Measurements from ENCODE around the gene F11R. TPM values are rescaled to one million over a fixed set of nuclear protein-coding genes. Genes with fewer than 3 reads are reported as not detected.

The F11R gene
- total and polyA plus RNA-seq, 2 of the 4 experiments (the other 2 are of a cell fraction): 0.79 to 2.2 TPM

DNA sequence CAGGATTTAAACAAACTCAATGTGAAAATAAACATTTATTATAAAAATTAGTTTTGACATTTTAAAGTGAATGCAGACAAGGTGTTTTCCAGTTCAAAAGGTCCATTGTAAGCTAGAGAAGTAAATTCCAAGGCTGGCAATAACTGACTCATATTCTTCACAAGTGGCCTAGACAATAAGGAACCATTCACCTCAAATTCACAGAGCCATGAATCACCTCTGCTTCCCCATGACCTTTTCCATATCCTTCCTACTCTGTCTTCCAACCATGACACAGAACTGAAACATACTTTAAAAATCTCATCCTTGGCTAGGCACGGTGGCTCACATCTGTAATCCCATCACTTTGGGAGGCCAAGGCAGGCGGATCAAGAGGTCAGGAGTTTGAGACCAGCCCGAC is 24.8 kb downstream of the F11R start:
- H3K4ac ChIP-seq (ENCODE audit: low read depth, low read length): no peak overlapping the region
- H2AFZ ChIP-seq (replicated peaks; ENCODE audit: low read length, poor library complexity): no peak overlapping the region
- ChIA-PET CTCF (interaction anchor here (1.9 to 2.7 kb wide), 2 partner anchors 10 to 101 kb away, joined by 10 to 23 read pairs; partner anchors contain the start of gene KLHDC9), POLR2A (ENCODE audit: unreplicated experiment) (no interaction called here)
- no peak overlapping the region for H3K27ac ChIP-seq (ENCODE audit: insufficient read depth, low read length)
- intact Hi-C loops (cut with micrococcal nuclease): no loop called here
- no peaks in the 10 kb centered on the region for H3K27me3 ChIP-seq (ENCODE audit: control insufficient read depth, insufficient read depth, low read length)
- ATAC-seq (ENCODE audit: low read depth): no peak
- H4K91ac ChIP-seq (ENCODE audit: insufficient read depth, low read depth, low read length): no peak overlapping the region
- TF ChIP-seq BHLHE40 (IDR thresholded peaks at IDR 0.05; ENCODE audit: low read depth, low read length) (no peak), CEBPB (IDR thresholded peaks at IDR 0.05; ENCODE audit: low read depth, low read length) (no peak), RCOR1 (IDR thresholded peaks at IDR 0.05; ENCODE audit: insufficient replicate concordance, low read length) (no peak), MAZ (IDR thresholded peaks at IDR 0.05; ENCODE audit: borderline replicate concordance, low read depth, low read length) (no peak), MAFK (IDR thresholded peaks at IDR 0.05; ENCODE audit: low read depth, low read length) (no peak), FOS (IDR thresholded peaks at IDR 0.05; ENCODE audit: low read depth, low read length) (no peak), CHD1 (IDR thresholded peaks at IDR 0.05; ENCODE audit: low read depth, low read length) (no peak)
- TF ChIP-seq, protein P1, sequence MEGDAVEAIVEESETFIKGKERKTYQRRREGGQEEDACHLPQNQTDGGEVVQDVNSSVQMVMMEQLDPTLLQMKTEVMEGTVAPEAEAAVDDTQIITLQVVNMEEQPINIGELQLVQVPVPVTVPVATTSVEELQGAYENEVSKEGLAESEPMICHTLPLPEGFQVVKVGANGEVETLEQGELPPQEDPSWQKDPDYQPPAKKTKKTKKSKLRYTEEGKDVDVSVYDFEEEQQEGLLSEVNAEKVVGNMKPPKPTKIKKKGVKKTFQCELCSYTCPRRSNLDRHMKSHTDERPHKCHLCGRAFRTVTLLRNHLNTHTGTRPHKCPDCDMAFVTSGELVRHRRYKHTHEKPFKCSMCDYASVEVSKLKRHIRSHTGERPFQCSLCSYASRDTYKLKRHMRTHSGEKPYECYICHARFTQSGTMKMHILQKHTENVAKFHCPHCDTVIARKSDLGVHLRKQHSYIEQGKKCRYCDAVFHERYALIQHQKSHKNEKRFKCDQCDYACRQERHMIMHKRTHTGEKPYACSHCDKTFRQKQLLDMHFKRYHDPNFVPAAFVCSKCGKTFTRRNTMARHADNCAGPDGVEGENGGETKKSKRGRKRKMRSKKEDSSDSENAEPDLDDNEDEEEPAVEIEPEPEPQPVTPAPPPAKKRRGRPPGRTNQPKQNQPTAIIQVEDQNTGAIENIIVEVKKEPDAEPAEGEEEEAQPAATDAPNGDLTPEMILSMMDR (conservative IDR thresholded peaks at IDR 0.05; ENCODE audit: low read depth, low read length): no peak
- no peak overlapping the region for H2BK15ac ChIP-seq (ENCODE audit: low read depth, low read length)
- H4K5ac ChIP-seq (ENCODE audit: low read depth, low read length): no peak overlapping the region
- no peaks in the 10 kb centered on the region for H3K9me1 ChIP-seq (ENCODE audit: insufficient read depth, low read length)
- H3K18ac ChIP-seq (ENCODE audit: low read depth, low read length): no peak overlapping the region
- H3K36me3 ChIP-seq (ENCODE audit: control insufficient read depth, insufficient read depth, low read length): no peaks in the 10 kb centered on the region
- no peaks in the 10 kb centered on the region for H3K9me3 ChIP-seq (ENCODE audit: control insufficient read depth, insufficient read depth, low read length)
- no peak overlapping the region for H3K56ac ChIP-seq (ENCODE audit: extremely low read depth, insufficient read depth, low read length)
- DNase-seq: peak; percentile 54
- no peak overlapping the region for H2BK5ac ChIP-seq (ENCODE audit: low read depth, low read length, poor library complexity, severe bottlenecking)
- in situ Hi-C loops (cut with MboI; ENCODE audit: low sequenced_read_pairs): loop anchor here (5.0 kb wide), 2 partner anchors 51 to 101 kb away; partner anchors contain the start of genes KLHDC9 and USF1
- no peaks in the 10 kb centered on the region for H4K20me1 ChIP-seq (ENCODE audit: insufficient read depth, low read length)
- WGBS, 2 experiments (ENCODE audit: extremely low coverage in 2 of 2, insufficient read length in 1 of 2): no CpG with 5 or more reads among the region's 3 CpGs
- H2AK9ac ChIP-seq (replicated peaks; ENCODE audit: low read depth, low read length, poor library complexity): no peak overlapping the region
- H3K4me2 ChIP-seq (ENCODE audit: low read depth, low read length): no peak overlapping the region
- no peaks in the 10 kb centered on the region for H3K4me1 ChIP-seq (ENCODE audit: control insufficient read depth, insufficient read depth, low read length)
- H2BK20ac ChIP-seq (ENCODE audit: low read depth, low read length): no peak overlapping the region
- H3K79me1 ChIP-seq (ENCODE audit: low read depth in 1 of 2, low read length in 2 of 2): no peaks in the 10 kb centered on the region
- H3K4me3 ChIP-seq (ENCODE audit: insufficient read depth, low read depth, low read length): no peak overlapping the region
- H2BK120ac ChIP-seq (ENCODE audit: low read depth, low read length): no peak overlapping the region
- no peak overlapping the region for H2AK5ac ChIP-seq (ENCODE audit: low read depth, low read length)
- BruUV-seq (replicated peaks): no TSS peak
- dilution Hi-C loops (cut with HindIII; ENCODE audit: low sequenced_read_pairs, unreplicated experiment): no loop called here
- no peak overlapping the region for H3K9ac ChIP-seq (ENCODE audit: low read depth, low read length)
- H4K8ac ChIP-seq (ENCODE audit: low read depth in 2 of 2, low read length in 2 of 2): no peak overlapping the region
- H3K14ac ChIP-seq (replicated peaks; ENCODE audit: low read depth, low read length): no peak overlapping the region
- H3K23ac ChIP-seq (ENCODE audit: low read depth, low read length): no peak overlapping the region

All from IMR-90 (cell line).